Fibroblast of villous mesenchyme (primary cell): ENCODE results near the gene MYT1. TPM values are rescaled to one million over a fixed set of nuclear protein-coding genes. Genes with fewer than 3 reads are reported as not detected.

ENCODE experiments used
- DNase-seq: peaks from one replicate; pipeline ENCODE4 v3.0.0-alpha.2; 2010; ENCODE audit warnings: low read depth
- H3K4me3 ChIP-seq: 2 replicates; pipeline ENCODE4 v1.5.1; 2011; ENCODE audit warnings: low read depth, mild to moderate bottlenecking, low read length
- total RNA-seq: library from RNA; depleted of rRNA; stranded (reverse); fragments of >200 nt; gene quantifications from 2 replicates; pipeline ENCODE4 v1.2.3, GENCODE V29; 2012
- TF ChIP-seq, protein P1 (sequence below): IDR thresholded peaks from 2 replicates; pipeline ENCODE4 v1.5.1; 2012; ENCODE audit warnings: low read depth, mild to moderate bottlenecking, low read length; ENCODE audit not compliant: insufficient read depth

Gene MYT1
- total RNA-seq, 1 donor: not detected

DNA sequence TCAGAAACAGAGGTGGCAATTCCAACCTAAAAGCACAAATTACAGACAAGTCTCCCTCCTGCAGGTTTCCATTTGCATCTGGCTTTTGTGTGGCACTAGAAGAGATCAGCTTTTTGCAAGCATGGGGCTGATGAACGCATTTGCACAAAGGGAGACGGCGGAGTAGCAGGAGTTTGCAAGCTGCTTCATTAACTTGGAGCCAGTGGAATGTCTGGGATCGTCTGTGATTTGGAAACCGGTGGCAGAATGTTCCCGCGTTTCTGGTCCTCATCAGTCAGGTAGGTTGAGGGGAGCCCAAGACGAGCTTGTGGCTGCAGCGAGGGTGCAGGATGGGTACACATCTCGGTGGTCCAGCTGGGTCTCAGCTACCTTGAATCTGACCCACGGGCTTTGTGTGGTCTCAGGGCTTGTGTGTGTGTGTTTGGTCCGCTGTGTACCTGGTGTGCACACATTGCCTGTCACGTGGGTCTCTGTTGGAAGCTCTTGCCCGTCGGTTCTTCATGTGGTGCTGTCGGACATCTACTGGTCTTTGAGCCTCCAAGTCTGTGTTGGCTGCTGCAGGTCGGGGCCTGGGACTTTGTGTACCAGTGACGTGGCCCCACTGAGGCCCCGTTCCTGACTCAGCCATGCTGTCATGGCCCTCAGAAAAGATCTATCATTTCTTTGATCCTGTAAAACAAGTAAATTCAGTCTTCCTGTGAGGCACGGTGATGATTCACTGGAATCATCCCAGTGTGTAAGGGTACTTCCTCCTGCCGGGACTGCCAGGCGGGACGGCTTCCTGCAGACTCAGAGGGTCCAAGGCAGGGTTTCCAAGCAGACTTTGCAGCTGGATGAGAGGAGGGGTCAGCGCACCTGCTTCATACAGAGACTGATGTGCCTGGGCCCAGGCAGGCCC, 12.4 kb upstream of the MYT1 start:
- TF ChIP-seq, protein P1, sequence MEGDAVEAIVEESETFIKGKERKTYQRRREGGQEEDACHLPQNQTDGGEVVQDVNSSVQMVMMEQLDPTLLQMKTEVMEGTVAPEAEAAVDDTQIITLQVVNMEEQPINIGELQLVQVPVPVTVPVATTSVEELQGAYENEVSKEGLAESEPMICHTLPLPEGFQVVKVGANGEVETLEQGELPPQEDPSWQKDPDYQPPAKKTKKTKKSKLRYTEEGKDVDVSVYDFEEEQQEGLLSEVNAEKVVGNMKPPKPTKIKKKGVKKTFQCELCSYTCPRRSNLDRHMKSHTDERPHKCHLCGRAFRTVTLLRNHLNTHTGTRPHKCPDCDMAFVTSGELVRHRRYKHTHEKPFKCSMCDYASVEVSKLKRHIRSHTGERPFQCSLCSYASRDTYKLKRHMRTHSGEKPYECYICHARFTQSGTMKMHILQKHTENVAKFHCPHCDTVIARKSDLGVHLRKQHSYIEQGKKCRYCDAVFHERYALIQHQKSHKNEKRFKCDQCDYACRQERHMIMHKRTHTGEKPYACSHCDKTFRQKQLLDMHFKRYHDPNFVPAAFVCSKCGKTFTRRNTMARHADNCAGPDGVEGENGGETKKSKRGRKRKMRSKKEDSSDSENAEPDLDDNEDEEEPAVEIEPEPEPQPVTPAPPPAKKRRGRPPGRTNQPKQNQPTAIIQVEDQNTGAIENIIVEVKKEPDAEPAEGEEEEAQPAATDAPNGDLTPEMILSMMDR: no peak
- no peak overlapping the region for H3K4me3 ChIP-seq
- no peak for DNase-seq

DNA sequence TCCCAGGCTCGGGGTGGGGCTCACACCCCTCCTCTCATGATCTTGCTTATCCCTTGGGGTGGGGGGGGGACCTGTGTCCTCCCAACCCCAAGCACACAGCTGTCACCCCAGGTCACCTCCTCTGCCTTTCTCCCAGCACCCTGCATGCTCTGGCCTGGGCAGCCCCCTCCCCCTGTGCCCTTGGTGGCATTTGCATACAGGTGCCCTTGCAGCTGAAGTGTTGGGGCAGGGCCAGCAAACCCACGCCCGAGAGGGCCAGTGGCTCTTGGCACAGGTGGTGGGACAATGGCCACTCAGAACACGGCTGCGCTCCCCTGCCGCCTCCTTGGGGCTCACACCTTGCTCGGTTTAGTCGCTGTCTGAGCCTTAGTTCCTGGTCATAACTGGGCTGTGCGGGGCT, 11.3 kb upstream of the MYT1 start:
- no peak for DNase-seq
- no peak overlapping the region for H3K4me3 ChIP-seq

DNA sequence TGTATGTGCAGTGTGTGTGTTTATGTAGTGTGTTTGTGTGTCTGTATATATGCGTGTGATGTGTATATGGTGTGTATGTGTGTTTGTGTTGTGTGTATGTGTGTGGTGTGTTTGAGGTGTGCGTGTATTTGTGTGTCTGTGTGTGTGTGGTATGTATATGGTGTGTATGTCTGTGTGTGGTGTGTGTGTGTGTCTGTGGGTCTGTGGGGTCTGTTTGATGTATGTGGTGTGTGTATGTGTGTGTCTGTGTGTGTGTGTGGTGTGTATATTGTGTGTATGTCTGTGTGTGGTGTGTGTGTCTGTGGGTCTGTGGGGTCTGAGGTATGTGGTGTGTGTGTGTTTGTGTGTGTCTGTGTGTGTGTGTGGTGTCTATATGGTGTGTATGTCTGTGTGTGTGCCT, 10.8 kb upstream of the MYT1 start:
- no peak overlapping the region for H3K4me3 ChIP-seq
- TF ChIP-seq, protein P1: no peak
- DNase-seq: no peak

More for the DNA sequence above, 11.3 kb upstream of the MYT1 start:
- TF ChIP-seq, protein P1: no peak

DNA sequence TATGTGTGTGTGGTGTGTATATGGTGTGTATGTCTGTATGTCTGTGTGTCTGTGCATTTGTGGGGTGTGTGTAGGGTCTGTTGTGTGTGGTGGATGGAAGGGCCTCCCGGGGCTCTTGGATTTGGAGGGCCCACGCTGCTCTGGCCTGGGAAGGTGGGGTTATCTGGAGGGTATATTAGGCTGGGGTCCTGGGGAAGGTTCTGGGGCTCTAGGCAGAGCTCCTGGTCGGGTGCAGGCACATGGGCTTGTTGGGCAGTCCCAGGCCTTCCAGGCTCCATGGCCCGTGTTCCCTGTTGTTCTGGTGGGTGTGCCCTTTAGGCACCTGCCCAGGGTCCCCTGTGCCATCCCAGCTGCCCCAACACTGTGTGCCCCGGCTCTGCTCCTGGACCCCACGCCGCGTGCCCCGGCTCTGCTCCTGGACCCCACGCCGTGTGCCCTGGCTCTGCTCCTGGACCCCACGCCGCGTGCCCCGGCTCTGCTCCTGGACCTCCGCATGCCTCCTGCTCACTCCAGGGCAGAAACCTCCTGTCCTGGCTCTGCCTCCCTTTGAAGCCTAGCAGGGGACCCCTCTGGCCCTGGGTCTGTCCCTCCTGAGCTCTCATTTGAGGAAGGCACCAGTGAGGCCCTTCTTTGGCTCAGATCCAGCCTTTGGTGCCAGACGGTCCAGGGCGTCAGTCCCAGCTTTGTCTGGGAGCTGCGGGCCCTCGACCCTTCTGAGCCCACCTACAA, 10.2 kb upstream of the MYT1 start:
- DNase-seq: no peak
- TF ChIP-seq, protein P1: no peak

DNA sequence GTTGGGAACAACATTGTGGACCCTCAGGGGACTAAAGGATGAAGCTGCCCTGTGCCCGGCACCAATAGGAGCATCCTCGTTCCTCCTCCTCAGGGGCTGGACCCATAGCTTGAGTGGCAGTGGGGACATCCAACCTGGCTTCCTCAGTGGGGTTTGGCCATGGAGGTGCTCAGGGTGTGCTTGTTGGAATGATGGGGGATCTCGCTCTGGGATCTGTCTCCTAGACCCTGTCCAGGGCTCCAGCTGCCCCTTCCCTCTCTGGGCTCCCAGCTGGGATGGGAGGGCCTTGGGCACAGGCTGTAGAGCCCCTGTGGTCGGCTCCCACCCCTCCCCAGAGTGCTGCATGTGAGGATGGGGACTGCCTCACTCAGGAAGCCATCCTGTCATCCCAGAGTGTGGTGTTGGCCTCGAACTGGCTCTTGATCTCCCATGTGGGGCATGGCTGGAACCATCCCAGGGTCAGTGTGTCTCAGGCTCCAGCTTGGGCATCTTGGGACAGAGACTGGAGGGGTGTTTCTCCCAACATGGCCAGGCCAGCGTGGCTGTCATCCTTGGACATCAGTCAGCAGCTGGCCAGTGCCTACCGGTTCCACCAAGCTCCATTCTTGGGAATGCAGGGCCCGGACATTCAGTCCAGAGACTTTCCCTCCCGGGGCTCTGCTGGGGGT, 9.5 kb upstream of the MYT1 start:
- DNase-seq: no peak
- TF ChIP-seq, protein P1: no peak
- H3K4me3 ChIP-seq: no peak overlapping the region

More for the DNA sequence above, 10.2 kb upstream of the MYT1 start:
- H3K4me3 ChIP-seq: no peak overlapping the region

DNA sequence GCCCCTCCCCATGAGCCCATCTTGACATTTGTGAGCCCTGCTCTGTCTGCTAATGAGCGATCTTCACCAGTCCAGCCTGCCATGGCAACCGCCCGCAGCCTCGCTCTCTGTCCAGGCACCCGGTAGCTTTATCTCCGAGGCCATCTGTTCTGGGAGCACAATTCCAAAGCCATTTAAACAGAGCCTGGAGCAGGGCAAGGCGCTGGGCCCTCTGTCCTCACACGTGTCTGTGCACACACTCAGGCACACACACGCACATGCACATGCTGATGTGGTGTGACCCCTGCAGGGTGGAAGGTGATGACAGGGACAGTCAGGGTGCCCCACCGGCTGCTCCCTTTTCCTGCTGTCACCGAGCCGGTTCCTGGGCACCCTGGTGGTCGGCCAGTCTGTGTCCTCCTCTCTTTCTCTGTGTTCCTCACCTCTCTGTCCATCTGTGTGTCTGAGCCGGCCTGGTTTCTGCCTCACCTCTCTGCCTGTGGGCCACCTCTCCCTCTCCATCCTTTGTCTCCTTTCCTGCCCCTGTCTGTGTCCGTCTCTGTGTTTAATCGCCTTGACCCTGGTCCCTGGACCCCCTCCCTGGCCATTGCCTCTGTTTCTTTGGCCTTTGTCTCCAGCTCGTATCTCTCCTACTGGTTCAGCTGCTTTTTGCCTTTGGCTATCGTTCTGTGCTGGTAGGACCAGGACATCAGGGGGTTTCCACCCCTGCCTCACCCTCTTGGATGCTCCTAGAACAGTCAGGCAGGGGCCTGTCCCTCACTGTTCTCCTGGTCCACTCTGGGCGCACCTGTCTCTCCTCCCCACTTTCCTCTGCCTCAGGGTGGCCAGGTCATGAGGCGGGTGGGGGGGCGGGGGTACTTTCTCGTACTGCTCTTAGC, 8.8 kb upstream of the MYT1 start:
- H3K4me3 ChIP-seq: no peak overlapping the region
- TF ChIP-seq, protein P1: no peak
- no peak for DNase-seq
